ENCODE results near the gene PRLR.

PRLR gene

GRCh38 chr5:35012365-35012764 is 217.9 kb downstream of the PRLR start:
- DNase-seq (ENCODE audit: low read depth, low spot score): no peak

GRCh38 chr5:35010676-35011075 is 219.6 kb downstream of the PRLR start:
- H3K9me3 ChIP-seq (ENCODE audit: low read depth, low read length): no peaks in the 10 kb centered on the region
- no peak overlapping the region for H3K9ac ChIP-seq (ENCODE audit: insufficient read length)
- H3K4me3 ChIP-seq: no peak overlapping the region
- TF ChIP-seq POLR2AphosphoS5 (IDR thresholded peaks at IDR 0.05; ENCODE audit: borderline replicate concordance, low read depth, low read length): no peak
- no peak for TF ChIP-seq EZH2 (IDR thresholded peaks at IDR 0.05)
- TF ChIP-seq FOXP2 (optimal IDR thresholded peaks at IDR 0.05; ENCODE audit: control extremely low read depth, extremely low read length, insufficient read depth): no peak
- no peak for DNase-seq (ENCODE audit: low read depth, low spot score)
- H3K27ac ChIP-seq: no peak overlapping the region
- H3K36me3 ChIP-seq (ENCODE audit: insufficient read depth, low read length): no peaks in the 10 kb centered on the region

More at GRCh38 chr5:35012365-35012764, 217.9 kb downstream of the PRLR start:
- no peaks in the 10 kb centered on the region for H3K36me3 ChIP-seq (ENCODE audit: insufficient read depth, low read length)
- H3K4me3 ChIP-seq: no peak overlapping the region
- no peak overlapping the region for H3K27ac ChIP-seq
- no peaks in the 10 kb centered on the region for H3K9me3 ChIP-seq (ENCODE audit: low read depth, low read length)
- H3K9ac ChIP-seq (ENCODE audit: insufficient read length): no peak overlapping the region
- no peak for TF ChIP-seq EZH2 (IDR thresholded peaks at IDR 0.05)
- TF ChIP-seq FOXP2 (optimal IDR thresholded peaks at IDR 0.05; ENCODE audit: control extremely low read depth, extremely low read length, insufficient read depth): no peak
- TF ChIP-seq POLR2AphosphoS5 (IDR thresholded peaks at IDR 0.05; ENCODE audit: borderline replicate concordance, low read depth, low read length): no peak

- Histone ChIP-seq H3K27ac (no peak overlapping the region), H3K36me3 (ENCODE audit: insufficient read depth, low read length) (no peaks in the 10 kb centered on the region), H3K4me3 (no peak overlapping the region), H3K9ac (ENCODE audit: insufficient read length) (no peak overlapping the region), H3K9me3 (ENCODE audit: low read depth, low read length) (no peaks in the 10 kb centered on the region)
- TF ChIP-seq FOXP2 (optimal IDR thresholded peaks at IDR 0.05; ENCODE audit: control extremely low read depth, extremely low read length, insufficient read depth) (no peak), EZH2 (IDR thresholded peaks at IDR 0.05) (no peak), POLR2AphosphoS5 (IDR thresholded peaks at IDR 0.05; ENCODE audit: borderline replicate concordance, low read depth, low read length) (no peak)
- no peak for DNase-seq (ENCODE audit: low read depth, low spot score)
Observed at GRCh38 chr5:35009657-35010056, 220.6 kb downstream of the PRLR start.

- no peak for DNase-seq (ENCODE audit: low read depth, low spot score)
Observed at GRCh38 chr5:35009019-35009418, 221.3 kb downstream of the PRLR start.

GRCh38 chr5:35004771-35005170 is 225.5 kb downstream of the PRLR start:
- TF ChIP-seq POLR2AphosphoS5 (IDR thresholded peaks at IDR 0.05; ENCODE audit: borderline replicate concordance, low read depth, low read length): no peak
- TF ChIP-seq EZH2 (IDR thresholded peaks at IDR 0.05): no peak
- no peak for TF ChIP-seq FOXP2 (optimal IDR thresholded peaks at IDR 0.05; ENCODE audit: control extremely low read depth, extremely low read length, insufficient read depth)
- no peaks in the 10 kb centered on the region for H3K9me3 ChIP-seq (ENCODE audit: low read depth, low read length)
- H3K36me3 ChIP-seq (ENCODE audit: insufficient read depth, low read length): no peaks in the 10 kb centered on the region
- no peak for DNase-seq (ENCODE audit: low read depth, low spot score)
- no peak overlapping the region for H3K9ac ChIP-seq (ENCODE audit: insufficient read length)
- H3K27ac ChIP-seq: no peak overlapping the region
- no peak overlapping the region for H3K4me3 ChIP-seq

More at GRCh38 chr5:35009019-35009418, 221.3 kb downstream of the PRLR start:
- Histone ChIP-seq H3K9me3 (ENCODE audit: low read depth, low read length) (no peaks in the 10 kb centered on the region), H3K4me3 (no peak overlapping the region), H3K27ac (no peak overlapping the region), H3K9ac (ENCODE audit: insufficient read length) (no peak overlapping the region), H3K36me3 (ENCODE audit: insufficient read depth, low read length) (no peaks in the 10 kb centered on the region)
- TF ChIP-seq EZH2 (IDR thresholded peaks at IDR 0.05): no peak
- TF ChIP-seq FOXP2 (optimal IDR thresholded peaks at IDR 0.05; ENCODE audit: control extremely low read depth, extremely low read length, insufficient read depth): no peak
- TF ChIP-seq POLR2AphosphoS5 (IDR thresholded peaks at IDR 0.05; ENCODE audit: borderline replicate concordance, low read depth, low read length): no peak

- TF ChIP-seq POLR2AphosphoS5 (IDR thresholded peaks at IDR 0.05; ENCODE audit: borderline replicate concordance, low read depth, low read length): no peak
- no peak for TF ChIP-seq FOXP2 (optimal IDR thresholded peaks at IDR 0.05; ENCODE audit: control extremely low read depth, extremely low read length, insufficient read depth)
- TF ChIP-seq EZH2 (IDR thresholded peaks at IDR 0.05): no peak
- H3K36me3 ChIP-seq (ENCODE audit: insufficient read depth, low read length): no peaks in the 10 kb centered on the region
- no peak overlapping the region for H3K27ac ChIP-seq
- H3K9me3 ChIP-seq (ENCODE audit: low read depth, low read length): no peaks in the 10 kb centered on the region
- no peak overlapping the region for H3K9ac ChIP-seq (ENCODE audit: insufficient read length)
- DNase-seq (ENCODE audit: low read depth, low spot score): no peak
- H3K4me3 ChIP-seq: no peak overlapping the region
Observed at GRCh38 chr5:35004200-35004599, 226.1 kb downstream of the PRLR start.

GRCh38 chr5:35003018-35003957 is 227.0 kb downstream of the PRLR start:
- H3K27ac ChIP-seq: no peak overlapping the region
- no peaks in the 10 kb centered on the region for H3K9me3 ChIP-seq (ENCODE audit: low read depth, low read length)
- H3K4me3 ChIP-seq: no peak overlapping the region
- no peaks in the 10 kb centered on the region for H3K36me3 ChIP-seq (ENCODE audit: insufficient read depth, low read length)
- TF ChIP-seq FOXP2 (optimal IDR thresholded peaks at IDR 0.05; ENCODE audit: control extremely low read depth, extremely low read length, insufficient read depth) (no peak), EZH2 (IDR thresholded peaks at IDR 0.05) (no peak), POLR2AphosphoS5 (IDR thresholded peaks at IDR 0.05; ENCODE audit: borderline replicate concordance, low read depth, low read length) (no peak)
- no peak overlapping the region for H3K9ac ChIP-seq (ENCODE audit: insufficient read length)
- no peak for DNase-seq (ENCODE audit: low read depth, low spot score)

GRCh38 chr5:35002459-35002858 is 227.8 kb downstream of the PRLR start:
- H3K9me3 ChIP-seq (ENCODE audit: low read depth, low read length): no peaks in the 10 kb centered on the region
- no peaks in the 10 kb centered on the region for H3K36me3 ChIP-seq (ENCODE audit: insufficient read depth, low read length)
- no peak overlapping the region for H3K4me3 ChIP-seq
- no peak for DNase-seq (ENCODE audit: low read depth, low spot score)
- TF ChIP-seq FOXP2 (optimal IDR thresholded peaks at IDR 0.05; ENCODE audit: control extremely low read depth, extremely low read length, insufficient read depth) (no peak), POLR2AphosphoS5 (IDR thresholded peaks at IDR 0.05; ENCODE audit: borderline replicate concordance, low read depth, low read length) (no peak), EZH2 (IDR thresholded peaks at IDR 0.05) (no peak)
- H3K9ac ChIP-seq (ENCODE audit: insufficient read length): no peak overlapping the region
- H3K27ac ChIP-seq: no peak overlapping the region

Data from SK-N-MC (cell line).